CD4-positive, CD25-positive, alpha-beta regulatory T cell (primary cell): ENCODE results near the gene ACVRL1. TPM values are rescaled to one million over a fixed set of nuclear protein-coding genes. Genes with fewer than 3 reads are reported as not detected.

Experiments used
- ATAC-seq, 2 donors: fragments of 150-1000 bp; cut with Tn5 transposase; one replicate each; pipeline ENCODE4 v1.10.0; 2021; ENCODE audit warnings: low read depth in 2 of 2, moderate number of reproducible peaks in 2 of 2, moderate library complexity in 1 of 2
- DNase-seq, 3 donors: peaks; one replicate each; pipeline versions ENCODE4 v3.0.0 to v3.0.0-alpha.2; 2012 to 2022; ENCODE audit warnings: mixed read lengths in 1 of 3
- H3K27ac ChIP-seq: one replicate; pipeline ENCODE4 v1.7.0; 2013; ENCODE audit warnings: mild to moderate bottlenecking, low read length; ENCODE audit not compliant: insufficient read depth, poor library complexity, severe bottlenecking
- H3K27me3 ChIP-seq: one replicate; pipeline ENCODE4 v1.7.0; 2013; ENCODE audit warnings: low read length; ENCODE audit not compliant: control insufficient read depth, insufficient read depth
- H3K36me3 ChIP-seq: one replicate; pipeline ENCODE4 v1.7.0; 2013; ENCODE audit warnings: mild to moderate bottlenecking, low read length, moderate library complexity; ENCODE audit not compliant: control insufficient read depth, insufficient read depth
- H3K4me1 ChIP-seq: 2 replicates; pipeline ENCODE4 v1.7.0; 2013; ENCODE audit warnings: mild to moderate bottlenecking, low read length; ENCODE audit not compliant: insufficient read depth, control insufficient read depth, poor library complexity, severe bottlenecking
- H3K4me3 ChIP-seq: one replicate; pipeline ENCODE4 v1.7.0; 2013; ENCODE audit warnings: low read depth, mild to moderate bottlenecking, low read length, moderate library complexity
- H3K9me3 ChIP-seq, 2 experiments: 1 replicate in 1 of 2; 2 replicates in 1 of 2; pipeline ENCODE4 v1.7.0; 2013; ENCODE audit warnings: low read length in 2 of 2, mild to moderate bottlenecking in 1 of 2, moderate library complexity in 1 of 2; ENCODE audit not compliant: control insufficient read depth in 2 of 2
- H3K27ac Mint-ChIP-seq, 3 donors: one replicate each; pipeline ENCODE4 v1.8.0; 2020 to 2022; ENCODE audit warnings: mild to moderate bottlenecking in 3 of 3, mixed read lengths in 3 of 3, moderate library complexity in 2 of 3
- H3K27me3 Mint-ChIP-seq: one replicate; pipeline ENCODE4 v1.8.0; 2022; ENCODE audit warnings: mild to moderate bottlenecking, mixed read lengths
- H3K36me3 Mint-ChIP-seq: one replicate; pipeline ENCODE4 v1.8.0; 2020; ENCODE audit warnings: mixed read lengths
- H3K4me1 Mint-ChIP-seq, 4 donors: one replicate each; pipeline ENCODE4 v1.8.0; 2020 to 2022; ENCODE audit warnings: mixed read lengths in 4 of 4, mild to moderate bottlenecking in 1 of 4
- H3K4me3 Mint-ChIP-seq, 4 donors: one replicate each; pipeline ENCODE4 v1.8.0; 2020 to 2022; ENCODE audit warnings: mild to moderate bottlenecking in 4 of 4, mixed read lengths in 4 of 4, moderate library complexity in 3 of 4
- H3K9me3 Mint-ChIP-seq, 7 donors: one replicate each; pipeline ENCODE4 v1.8.0; 2020 to 2022; ENCODE audit warnings: mixed read lengths in 7 of 7, mild to moderate bottlenecking in 3 of 7, moderate library complexity in 2 of 7
- polyA plus RNA-seq, 4 donors: library from polyadenylated mRNA; unstranded; fragments of 300-500 nt; fragmentation: Illumina TruSeq; gene quantifications; one replicate each; pipeline ENCODE4 v1.2.3, GENCODE V29; 2021
- total RNA-seq: library from RNA; stranded (reverse); gene quantifications from one replicate; pipeline ENCODE4 v1.2.3, GENCODE V29; 2022

The ACVRL1 gene
- total and polyA plus RNA-seq, 5 donors from 2014 or later = not detected

GRCh38 chr12:51908876-51909592 is 1.7 kb downstream of the ACVRL1 start:
- no peaks in the 10 kb centered on the region for H3K4me1 ChIP-seq
- peaks cover 16% of the 10 kb centered on the region for H3K27me3 ChIP-seq
- H3K36me3 ChIP-seq = no peaks in the 10 kb centered on the region
- Mint-ChIP-seq H3K4me1 (peaks cover 0 to 2% (median 0%) of the 10 kb centered on the region in 4 donors), H3K9me3 (peaks cover 0 to 2% (median 0%) of the 10 kb centered on the region in 7 donors), H3K27ac (no peak overlapping the region), H3K27me3 (peaks cover 32% of the 10 kb centered on the region), H3K4me3 (no peak overlapping the region), H3K36me3 (no peaks in the 10 kb centered on the region)
- H3K9me3 ChIP-seq = no peaks in the 10 kb centered on the region
- no peak overlapping the region for H3K4me3 ChIP-seq
- no peak for ATAC-seq
- no peak for DNase-seq
- H3K27ac ChIP-seq = no peak overlapping the region

- no peak overlapping the region for H3K4me3 Mint-ChIP-seq
- H3K4me1 Mint-ChIP-seq = peaks cover 0 to 2% (median 0%) of the 10 kb centered on the region in 4 donors
- Histone ChIP-seq H3K27ac (no peak overlapping the region), H3K9me3 (no peaks in the 10 kb centered on the region), H3K36me3 (no peaks in the 10 kb centered on the region), H3K4me1 (no peaks in the 10 kb centered on the region), H3K27me3 (peaks cover 16% of the 10 kb centered on the region), H3K4me3 (no peak overlapping the region)
- no peak overlapping the region for H3K27ac Mint-ChIP-seq
- H3K36me3 Mint-ChIP-seq = no peaks in the 10 kb centered on the region
- H3K27me3 Mint-ChIP-seq = peaks cover 31% of the 10 kb centered on the region
- ATAC-seq (no peak), DNase-seq (no peak)
- peaks cover 0 to 2% (median 0%) of the 10 kb centered on the region in 7 donors for H3K9me3 Mint-ChIP-seq
Observed at GRCh38 chr12:51910168-51910567, 2.9 kb downstream of the ACVRL1 start.

- peaks cover 0 to 2% (median 0%) of the 10 kb centered on the region in 4 donors for H3K4me1 Mint-ChIP-seq
- Histone ChIP-seq H3K4me3 (no peak overlapping the region), H3K9me3 (no peaks in the 10 kb centered on the region), H3K36me3 (no peaks in the 10 kb centered on the region), H3K27me3 (peaks cover 16% of the 10 kb centered on the region), H3K4me1 (no peaks in the 10 kb centered on the region), H3K27ac (no peak overlapping the region)
- H3K9me3 Mint-ChIP-seq = peaks cover 0 to 2% (median 0%) of the 10 kb centered on the region in 7 donors
- ATAC-seq = no peak
- no peak overlapping the region for H3K4me3 Mint-ChIP-seq
- no peak overlapping the region for H3K27ac Mint-ChIP-seq
- H3K36me3 Mint-ChIP-seq = no peaks in the 10 kb centered on the region
- DNase-seq = no peak
- peaks cover 26% of the 10 kb centered on the region for H3K27me3 Mint-ChIP-seq
Observed at GRCh38 chr12:51910691-51911090, 3.4 kb downstream of the ACVRL1 start.

GRCh38 chr12:51911307-51911706 is 4.0 kb downstream of the ACVRL1 start:
- no peak overlapping the region for H3K27ac ChIP-seq
- H3K36me3 ChIP-seq = no peaks in the 10 kb centered on the region
- no peak overlapping the region for H3K27ac Mint-ChIP-seq
- H3K27me3 Mint-ChIP-seq = peaks cover 22% of the 10 kb centered on the region
- no peak overlapping the region for H3K4me3 ChIP-seq
- no peak overlapping the region for H3K4me3 Mint-ChIP-seq
- ATAC-seq (no peak), DNase-seq (no peak)
- H3K4me1 ChIP-seq = no peaks in the 10 kb centered on the region
- peaks cover 13% of the 10 kb centered on the region for H3K27me3 ChIP-seq
- peaks cover 0 to 2% (median 0%) of the 10 kb centered on the region in 7 donors for H3K9me3 Mint-ChIP-seq
- no peaks in the 10 kb centered on the region for H3K4me1 Mint-ChIP-seq
- no peaks in the 10 kb centered on the region for H3K36me3 Mint-ChIP-seq
- no peaks in the 10 kb centered on the region for H3K9me3 ChIP-seq

- H3K36me3 Mint-ChIP-seq = no peaks in the 10 kb centered on the region
- Histone ChIP-seq H3K27ac (no peak overlapping the region), H3K9me3 (no peaks in the 10 kb centered on the region), H3K4me1 (no peaks in the 10 kb centered on the region), H3K4me3 (no peak overlapping the region), H3K27me3 (peaks cover 12% of the 10 kb centered on the region), H3K36me3 (no peaks in the 10 kb centered on the region)
- no peak overlapping the region for H3K4me3 Mint-ChIP-seq
- H3K27me3 Mint-ChIP-seq = peaks cover 19% of the 10 kb centered on the region
- ATAC-seq = no peak
- DNase-seq = no peak
- H3K27ac Mint-ChIP-seq = no peak overlapping the region
- H3K4me1 Mint-ChIP-seq = no peaks in the 10 kb centered on the region
- peaks cover 0 to 2% (median 0%) of the 10 kb centered on the region in 7 donors for H3K9me3 Mint-ChIP-seq
Observed at GRCh38 chr12:51911788-51912711, 4.7 kb downstream of the ACVRL1 start.

- Histone ChIP-seq H3K4me1 (no peaks in the 10 kb centered on the region), H3K36me3 (no peaks in the 10 kb centered on the region), H3K27me3 (peaks cover 6% of the 10 kb centered on the region), H3K9me3 (no peaks in the 10 kb centered on the region), H3K27ac (no peak overlapping the region), H3K4me3 (no peak overlapping the region)
- peaks cover 13% of the 10 kb centered on the region for H3K27me3 Mint-ChIP-seq
- ATAC-seq = peak in 1 of 2 donors; percentile 3
- H3K27ac Mint-ChIP-seq = no peak overlapping the region
- no peaks in the 10 kb centered on the region for H3K36me3 Mint-ChIP-seq
- no peaks in the 10 kb centered on the region for H3K9me3 Mint-ChIP-seq
- DNase-seq = no peak
- no peaks in the 10 kb centered on the region for H3K4me1 Mint-ChIP-seq
- no peak overlapping the region for H3K4me3 Mint-ChIP-seq
Observed at GRCh38 chr12:51913071-51914033, 6.0 kb downstream of the ACVRL1 start.
